Immature natural killer cell (primary cell): ENCODE results near the gene NOC2L. TPM values are rescaled to one million over a fixed set of nuclear protein-coding genes. Genes with fewer than 3 reads are reported as not detected.

ENCODE experiments used
- DNase-seq, 3 donors: peaks; one replicate each; pipeline ENCODE4 v3.0.0; 2022; ENCODE audit warnings: mixed read lengths in 1 of 3
- H3K27ac Mint-ChIP-seq, 6 donors: one replicate each; pipeline ENCODE4 v1.8.0; 2020; ENCODE audit warnings: mixed read lengths in 6 of 6, mild to moderate bottlenecking in 5 of 6, inconsistent platforms in 4 of 6, moderate library complexity in 3 of 6
- H3K27me3 Mint-ChIP-seq, 3 donors: one replicate each; pipeline ENCODE4 v1.8.0; 2020 to 2021; ENCODE audit warnings: low read depth in 3 of 3, mild to moderate bottlenecking in 3 of 3, mixed read lengths in 3 of 3, moderate library complexity in 3 of 3, inconsistent platforms in 1 of 3
- H3K36me3 Mint-ChIP-seq, 3 donors: one replicate each; pipeline ENCODE4 v1.8.0; 2020; ENCODE audit warnings: mixed read lengths in 3 of 3, inconsistent platforms in 2 of 3, mild to moderate bottlenecking in 2 of 3
- H3K4me1 Mint-ChIP-seq, 2 donors: one replicate each; pipeline ENCODE4 v1.8.0; 2020; ENCODE audit warnings: inconsistent platforms in 2 of 2, mild to moderate bottlenecking in 2 of 2, mixed read lengths in 2 of 2, moderate library complexity in 1 of 2
- H3K4me3 Mint-ChIP-seq, 5 donors: one replicate each; pipeline ENCODE4 v1.8.0; 2020; ENCODE audit warnings: mild to moderate bottlenecking in 5 of 5, mixed read lengths in 5 of 5, inconsistent platforms in 3 of 5, moderate library complexity in 3 of 5
- H3K9me3 Mint-ChIP-seq, 6 donors: one replicate each; pipeline ENCODE4 v1.8.0; 2020; ENCODE audit warnings: mild to moderate bottlenecking in 6 of 6, mixed read lengths in 6 of 6, inconsistent platforms in 4 of 6, moderate library complexity in 3 of 6
- polyA plus RNA-seq, 3 donors: library from polyadenylated mRNA; unstranded; fragments of 300-500 nt; fragmentation: Illumina TruSeq; gene quantifications; one replicate each; pipeline ENCODE4 v1.2.3, GENCODE V29; 2021

NOC2L gene
- polyA plus RNA-seq, 3 donors from 2014 or later = 48.2 to 69.8 (median 53.5) TPM

DNA sequence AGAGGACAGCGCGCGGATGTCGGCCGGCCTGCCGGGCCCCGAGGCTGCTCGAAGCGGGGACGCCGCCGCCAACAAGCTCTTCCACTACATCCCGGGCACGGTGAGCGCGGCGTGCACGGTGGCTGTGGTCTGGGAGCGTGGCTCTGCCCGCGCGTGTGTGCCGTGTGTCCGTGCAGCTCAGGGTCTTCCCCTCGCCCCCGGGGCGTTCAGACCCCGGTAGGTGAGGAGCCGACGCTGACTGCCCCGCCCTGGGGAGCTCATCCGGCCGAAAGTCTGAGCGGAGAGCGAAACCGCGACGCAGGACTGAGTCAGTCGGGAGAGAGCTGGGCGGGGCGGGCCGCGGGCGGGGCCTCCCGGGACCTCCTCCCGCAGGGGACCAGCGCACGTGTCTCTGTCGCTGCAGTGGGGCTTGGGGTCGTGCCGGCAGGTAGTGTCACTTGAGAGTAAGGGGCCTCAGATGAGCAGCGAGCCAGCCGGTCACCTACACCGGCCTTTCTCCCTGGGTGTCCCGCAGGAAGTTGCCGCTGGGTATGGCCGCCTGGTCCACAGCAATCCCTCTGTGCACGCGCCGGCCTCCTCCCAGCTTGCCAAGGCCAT lies 7.7 kb upstream of the NOC2L start:
- H3K27ac Mint-ChIP-seq = peak overlapping the region in 1 of 6 donors; percentile 42
- DNase-seq = peak; percentile 59 to 61 (median 60)
- H3K36me3 Mint-ChIP-seq = peaks cover 0 to 3% (median 0%) of the 10 kb centered on the region in 3 donors
- peaks cover 0 to 3% of the 10 kb centered on the region in 2 donors for H3K4me1 Mint-ChIP-seq
- no peaks in the 10 kb centered on the region for H3K9me3 Mint-ChIP-seq
- peaks cover 0 to 2% (median 0%) of the 10 kb centered on the region in 3 donors for H3K27me3 Mint-ChIP-seq
- H3K4me3 Mint-ChIP-seq = peak overlapping the region; percentile 64 to 78 (median 76)

DNA sequence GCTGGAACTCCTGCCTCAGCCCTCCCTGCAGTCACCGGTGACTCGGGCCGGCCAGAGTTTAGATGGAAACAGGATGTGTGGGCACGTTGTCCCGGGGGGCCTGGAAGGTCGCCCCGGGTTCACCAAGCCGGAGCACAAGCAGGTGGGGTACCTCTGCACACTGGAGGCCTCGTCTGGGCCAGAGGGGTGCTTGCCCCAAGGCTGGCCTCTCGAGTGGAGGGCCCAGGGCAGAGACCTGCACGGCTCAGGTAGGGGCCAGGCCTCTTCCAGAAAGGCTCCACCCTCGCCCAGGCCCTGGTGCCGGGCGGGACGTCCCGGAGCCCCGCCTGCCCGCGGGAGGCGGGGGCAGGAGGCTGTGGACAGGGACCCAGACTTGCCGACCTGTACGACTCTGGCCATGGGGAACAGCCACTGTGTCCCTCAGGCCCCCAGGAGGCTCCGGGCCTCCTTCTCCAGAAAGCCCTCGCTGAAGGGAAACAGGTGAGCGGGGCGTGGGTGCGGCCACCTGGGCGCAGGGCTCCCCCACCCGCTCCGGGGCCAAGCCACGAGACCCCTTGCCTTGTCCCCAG lies 7.2 kb upstream of the NOC2L start, which contains the start of gene PLEKHN1:
Gene PLEKHN1, plus strand, starts transcription at position 348 of the 569 bp plus-strand sequence. Its CDS starts 50 bp downstream, at position 398.
- H3K4me3 Mint-ChIP-seq = peak within 1 kb of the TSS; percentile 64 to 78 (median 76)
- no peaks in the 10 kb centered on the region for H3K9me3 Mint-ChIP-seq
- H3K27me3 Mint-ChIP-seq = peaks cover 0 to 2% (median 0%) of the 10 kb centered on the region in 3 donors
- H3K36me3 Mint-ChIP-seq = peaks cover 0 to 3% (median 0%) of the 10 kb centered on the region in 3 donors
- peak in 1 of 3 donors; percentile 18 for DNase-seq
- peak within 1 kb of the TSS in 1 of 6 donors; percentile 42 for H3K27ac Mint-ChIP-seq
- H3K4me1 Mint-ChIP-seq = peaks cover 0 to 4% of the 10 kb centered on the region in 2 donors

DNA sequence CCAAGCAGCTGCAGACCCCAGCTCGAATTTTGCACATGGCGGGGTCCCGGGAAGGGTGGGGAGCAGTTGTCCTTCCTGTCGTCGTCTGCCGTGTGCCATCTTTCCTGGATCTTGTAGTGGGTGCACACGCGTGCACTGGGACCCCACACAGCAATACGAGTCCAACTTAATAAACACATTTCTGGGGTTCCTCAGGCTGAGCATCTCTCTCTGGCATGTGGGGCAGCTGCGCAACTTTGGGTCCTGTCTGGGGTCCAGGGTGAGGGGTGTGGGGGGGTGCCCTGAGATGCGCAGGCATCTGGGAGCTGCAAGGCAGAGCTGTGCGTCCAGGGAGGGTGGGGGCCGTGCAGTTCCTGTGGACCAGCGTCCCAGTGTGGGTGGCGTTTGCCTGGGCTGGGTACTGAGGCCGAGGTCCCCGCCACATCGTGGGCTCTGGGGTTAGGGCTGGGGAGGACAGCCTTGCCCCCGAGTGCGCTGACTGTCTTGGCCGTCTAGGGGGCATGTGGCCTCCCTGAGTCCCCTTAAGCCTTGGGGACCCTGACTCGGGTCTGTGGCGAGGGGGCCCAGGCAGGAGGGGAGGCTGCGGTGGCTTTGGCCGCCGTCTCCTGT lies 6.6 kb upstream of the NOC2L start:
- DNase-seq = no peak
- no peaks in the 10 kb centered on the region for H3K9me3 Mint-ChIP-seq
- peak overlapping the region in 2 of 5 donors; percentile 15 to 33 for H3K4me3 Mint-ChIP-seq
- peaks cover 0 to 4% of the 10 kb centered on the region in 2 donors for H3K4me1 Mint-ChIP-seq
- peaks cover 0 to 2% (median 0%) of the 10 kb centered on the region in 3 donors for H3K27me3 Mint-ChIP-seq
- H3K36me3 Mint-ChIP-seq = peaks cover 0 to 3% (median 0%) of the 10 kb centered on the region in 3 donors
- H3K27ac Mint-ChIP-seq = no peak overlapping the region

DNA sequence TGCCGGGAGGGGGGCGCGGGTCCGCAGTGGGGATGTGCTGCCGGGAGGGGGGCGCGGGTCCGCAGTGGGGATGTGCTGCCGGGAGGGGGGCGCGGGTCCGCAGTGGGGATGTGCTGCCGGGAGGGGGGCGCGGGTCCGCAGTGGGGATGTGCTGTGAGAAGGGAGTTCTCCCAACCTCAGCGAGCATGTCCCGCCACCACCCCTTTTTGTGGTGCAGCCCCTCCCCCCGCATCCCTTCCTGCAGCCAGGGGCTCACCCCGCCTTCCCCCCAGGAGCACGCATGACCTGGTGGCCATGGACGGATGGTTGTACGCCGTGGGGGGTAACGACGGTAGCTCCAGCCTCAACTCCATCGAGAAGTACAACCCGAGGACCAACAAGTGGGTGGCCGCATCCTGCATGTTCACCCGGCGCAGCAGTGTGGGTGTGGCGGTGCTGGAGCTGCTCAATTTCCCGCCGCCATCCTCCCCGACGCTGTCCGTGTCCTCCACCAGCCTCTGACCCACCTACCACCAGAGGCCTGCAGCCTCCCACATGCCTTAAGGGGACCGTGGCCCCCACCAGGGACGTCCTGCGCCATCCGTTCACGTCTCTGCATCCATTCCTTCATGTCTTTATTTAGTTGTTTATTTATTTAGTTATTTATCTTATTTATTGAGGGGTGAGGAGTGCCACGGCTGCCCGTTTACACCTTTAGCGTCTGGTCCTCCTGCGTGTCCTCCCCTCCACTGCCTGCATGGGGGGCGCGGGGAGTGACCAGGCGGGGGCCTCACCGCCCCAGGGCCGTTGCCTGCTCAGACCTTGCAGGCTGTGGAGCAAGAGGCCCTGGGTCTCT lies 5.9 kb upstream of the NOC2L start:
- Mint-ChIP-seq H3K4me3 (peak overlapping the region in 4 of 5 donors; percentile 13 to 73 (median 50)), H3K4me1 (peaks cover 0 to 9% of the 10 kb centered on the region in 2 donors), H3K27me3 (peaks cover 0 to 2% (median 0%) of the 10 kb centered on the region in 3 donors), H3K36me3 (peaks cover 0 to 3% (median 0%) of the 10 kb centered on the region in 3 donors), H3K27ac (no peak overlapping the region), H3K9me3 (no peaks in the 10 kb centered on the region)
- DNase-seq = no peak

DNA sequence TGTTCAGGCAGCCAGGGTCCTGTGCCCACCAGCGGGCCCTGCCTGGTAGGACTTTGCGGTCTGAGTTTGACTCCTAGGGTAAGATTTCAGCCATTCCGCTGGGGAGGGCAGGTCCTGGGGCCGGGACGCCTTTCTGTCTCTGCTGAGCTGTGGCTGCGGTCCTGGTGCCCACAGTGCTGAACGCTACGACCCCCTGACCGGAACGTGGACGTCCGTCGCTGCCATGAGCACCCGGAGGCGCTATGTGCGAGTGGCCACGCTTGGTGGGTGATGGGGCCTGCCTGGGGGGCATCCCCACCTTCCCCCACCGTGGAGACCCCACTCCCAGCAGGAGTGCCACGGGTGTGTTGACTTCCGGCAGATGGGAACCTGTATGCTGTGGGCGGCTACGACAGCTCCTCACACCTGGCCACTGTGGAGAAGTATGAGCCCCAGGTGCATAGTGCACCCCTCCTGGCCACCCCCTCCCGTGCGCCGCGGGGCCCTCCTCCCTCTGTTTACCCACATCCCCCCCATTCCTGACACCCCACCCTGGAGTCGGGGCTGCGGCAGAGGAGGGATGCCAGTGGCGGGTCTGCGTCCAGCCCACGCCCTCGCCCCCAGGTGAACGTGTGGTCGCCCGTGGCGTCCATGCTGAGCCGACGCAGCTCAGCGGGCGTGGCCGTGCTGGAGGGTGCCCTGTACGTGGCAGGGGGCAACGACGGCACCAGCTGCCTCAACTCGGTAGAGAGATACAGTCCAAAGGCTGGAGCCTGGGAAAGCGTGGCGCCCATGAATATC lies 4.9 kb upstream of the NOC2L start:
- H3K4me3 Mint-ChIP-seq = no peak overlapping the region
- no peaks in the 10 kb centered on the region for H3K9me3 Mint-ChIP-seq
- peaks cover 1 to 10% of the 10 kb centered on the region in 2 donors for H3K4me1 Mint-ChIP-seq
- no peak overlapping the region for H3K27ac Mint-ChIP-seq
- H3K36me3 Mint-ChIP-seq = peaks cover 0 to 3% (median 0%) of the 10 kb centered on the region in 3 donors
- DNase-seq = no peak
- H3K27me3 Mint-ChIP-seq = peaks cover 2 to 4% (median 3%) of the 10 kb centered on the region in 3 donors

DNA sequence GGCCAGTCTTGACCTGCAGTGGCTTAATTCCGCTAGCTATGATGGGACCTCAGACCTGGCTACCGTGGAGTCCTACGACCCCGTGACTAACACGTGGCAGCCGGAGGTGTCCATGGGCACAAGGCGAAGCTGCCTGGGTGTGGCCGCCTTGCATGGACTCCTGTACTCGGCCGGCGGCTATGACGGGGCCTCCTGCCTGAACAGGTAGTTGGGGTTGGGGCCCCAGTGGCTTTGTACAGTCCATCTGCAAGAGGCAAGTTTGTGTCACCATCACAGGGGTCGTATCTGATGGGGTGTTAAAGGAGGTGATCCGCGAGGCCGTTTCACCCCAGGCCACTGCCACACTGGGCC lies 4.2 kb upstream of the NOC2L start:
- Mint-ChIP-seq H3K36me3 (peaks cover 0 to 3% (median 0%) of the 10 kb centered on the region in 3 donors), H3K27ac (no peak overlapping the region), H3K27me3 (peaks cover 4 to 9% (median 8%) of the 10 kb centered on the region in 3 donors), H3K4me3 (no peak overlapping the region), H3K9me3 (no peaks in the 10 kb centered on the region), H3K4me1 (peaks cover 8 to 15% of the 10 kb centered on the region in 2 donors)
- no peak for DNase-seq

DNA sequence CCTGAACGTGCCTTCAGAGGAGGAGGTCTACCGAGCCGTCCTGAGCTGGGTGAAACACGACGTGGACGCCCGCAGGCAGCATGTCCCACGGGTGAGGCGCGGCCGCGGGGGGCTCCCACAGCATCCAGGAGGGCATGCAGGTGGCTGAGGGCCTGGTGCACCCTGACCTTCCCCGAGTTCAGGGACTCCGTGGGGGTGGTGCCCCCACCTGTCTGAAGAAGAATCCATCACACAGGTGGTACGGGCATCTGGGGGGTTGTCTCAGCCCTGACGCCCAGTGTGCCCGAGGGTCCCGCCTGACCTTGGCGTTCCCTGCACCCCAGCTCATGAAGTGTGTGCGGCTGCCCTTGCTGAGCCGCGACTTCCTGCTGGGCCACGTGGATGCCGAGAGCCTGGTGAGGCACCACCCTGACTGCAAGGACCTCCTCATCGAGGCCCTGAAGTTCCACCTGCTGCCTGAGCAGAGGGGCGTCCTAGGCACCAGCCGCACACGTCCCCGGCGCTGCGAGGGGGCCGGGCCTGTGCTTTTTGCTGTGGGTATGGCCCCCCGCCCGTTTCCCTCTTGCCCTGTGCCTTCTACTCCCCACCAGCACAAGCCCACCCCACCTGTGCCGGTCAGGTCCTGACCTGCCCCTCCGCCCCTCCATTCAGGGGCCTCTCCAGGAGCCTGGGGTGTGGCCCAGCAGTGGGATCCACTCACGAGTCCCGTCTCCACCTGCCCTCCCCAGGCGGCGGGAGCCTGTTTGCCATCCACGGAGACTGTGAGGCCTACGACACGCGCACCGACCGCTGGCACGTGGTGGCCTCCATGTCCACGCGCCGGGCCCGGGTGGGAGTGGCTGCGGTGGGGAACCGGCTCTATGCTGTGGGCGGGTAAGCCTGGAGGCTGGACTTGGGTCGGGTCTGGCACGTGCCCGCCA lies 3.6 kb upstream of the NOC2L start:
- no peak overlapping the region for H3K27ac Mint-ChIP-seq
- H3K4me1 Mint-ChIP-seq = peaks cover 13 to 20% of the 10 kb centered on the region in 2 donors
- peak overlapping the region; percentile 35 to 68 (median 63) for H3K4me3 Mint-ChIP-seq

DNA sequence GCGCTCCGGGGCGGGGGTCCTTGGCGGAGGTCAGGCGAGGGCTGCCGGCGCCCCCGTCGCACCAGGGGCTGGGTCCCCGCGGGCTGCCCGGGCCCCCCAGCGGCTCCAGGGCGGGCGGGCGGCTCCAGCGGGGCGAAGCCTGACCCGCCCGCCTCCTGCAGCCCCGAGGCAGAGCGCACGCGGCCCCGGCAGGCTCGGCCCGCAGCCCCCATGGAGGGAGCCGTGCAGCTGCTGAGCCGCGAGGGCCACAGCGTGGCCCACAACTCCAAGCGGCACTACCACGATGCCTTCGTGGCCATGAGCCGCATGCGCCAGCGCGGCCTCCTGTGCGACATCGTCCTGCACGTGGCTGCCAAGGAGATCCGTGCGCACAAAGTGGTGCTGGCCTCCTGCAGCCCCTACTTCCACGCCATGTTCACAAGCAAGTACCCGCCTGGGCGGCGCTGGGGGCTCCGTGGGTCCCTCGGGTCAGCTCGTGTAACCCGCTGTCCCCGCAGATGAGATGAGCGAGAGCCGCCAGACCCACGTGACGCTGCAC lies 2.1 kb upstream of the NOC2L start:
- DNase-seq = no peak
- peak overlapping the region in 3 of 5 donors; percentile 50 to 68 (median 66) for H3K4me3 Mint-ChIP-seq
- no peak overlapping the region for H3K27ac Mint-ChIP-seq
- peaks cover 22 to 25% of the 10 kb centered on the region in 2 donors for H3K4me1 Mint-ChIP-seq
- no peaks in the 10 kb centered on the region for H3K9me3 Mint-ChIP-seq
- H3K27me3 Mint-ChIP-seq = peaks cover 4 to 12% (median 6%) of the 10 kb centered on the region in 3 donors
- H3K36me3 Mint-ChIP-seq = peaks cover 0 to 3% (median 0%) of the 10 kb centered on the region in 3 donors

More for the DNA sequence above, 3.6 kb upstream of the NOC2L start:
- DNase-seq = no peak
- Mint-ChIP-seq H3K36me3 (peaks cover 0 to 3% (median 0%) of the 10 kb centered on the region in 3 donors), H3K9me3 (no peaks in the 10 kb centered on the region), H3K27me3 (peaks cover 4 to 9% (median 8%) of the 10 kb centered on the region in 3 donors)

DNA sequence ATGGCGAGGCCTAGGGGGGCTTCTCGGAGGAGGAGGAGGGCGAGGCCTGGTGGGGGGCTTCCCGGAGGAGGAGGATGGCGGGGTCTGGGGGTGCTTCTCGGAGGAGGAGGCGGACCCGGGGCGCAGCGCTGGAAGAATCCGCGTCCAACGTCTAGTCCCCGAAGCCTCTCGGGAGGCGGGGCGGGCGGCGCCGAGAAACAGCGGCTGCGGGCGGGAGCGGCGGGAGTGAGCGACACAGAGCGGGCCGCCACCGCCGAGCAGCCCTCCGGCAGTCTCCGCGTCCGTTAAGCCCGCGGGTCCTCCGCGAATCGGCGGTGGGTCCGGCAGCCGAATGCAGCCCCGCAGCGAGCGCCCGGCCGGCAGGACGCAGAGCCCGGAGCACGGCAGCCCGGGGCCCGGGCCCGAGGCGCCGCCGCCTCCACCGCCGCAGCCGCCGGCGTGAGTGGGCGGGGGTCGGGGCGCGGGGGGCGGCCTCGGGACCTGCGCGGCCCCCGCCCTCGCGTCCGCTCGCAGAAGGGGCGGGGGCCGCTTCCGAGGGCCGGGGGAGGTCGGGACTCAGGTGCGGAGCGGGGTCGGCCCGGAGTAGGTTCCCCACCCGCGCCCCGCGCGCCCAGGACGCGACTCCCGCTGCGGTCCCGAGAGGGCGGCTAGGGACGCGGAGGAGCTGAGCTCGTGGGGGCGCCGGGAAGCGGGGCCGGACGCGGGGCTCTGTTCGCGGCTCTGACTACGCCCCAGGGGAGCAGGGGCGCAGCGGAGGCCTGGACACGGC lies 1.5 kb upstream of the NOC2L start, which contains the start of gene KLHL17:
Gene KLHL17, plus strand, starts transcription at position 222 of the 769 bp plus-strand sequence. Its CDS starts 110 bp downstream, at position 332.
- H3K36me3 Mint-ChIP-seq = peaks cover 0 to 3% (median under 1%) of the 10 kb centered on the region in 3 donors
- H3K27ac Mint-ChIP-seq = peak within 1 kb of the TSS in 3 of 6 donors; percentile 69 to 80 (median 78)
- no peaks in the 10 kb centered on the region for H3K9me3 Mint-ChIP-seq
- peaks cover 23 to 25% of the 10 kb centered on the region in 2 donors for H3K4me1 Mint-ChIP-seq
- peak; percentile 69 to 71 (median 71) for DNase-seq
- peak within 1 kb of the TSS; percentile 74 to 95 (median 91) for H3K4me3 Mint-ChIP-seq
- H3K27me3 Mint-ChIP-seq = peaks cover 4 to 12% (median 6%) of the 10 kb centered on the region in 3 donors

DNA sequence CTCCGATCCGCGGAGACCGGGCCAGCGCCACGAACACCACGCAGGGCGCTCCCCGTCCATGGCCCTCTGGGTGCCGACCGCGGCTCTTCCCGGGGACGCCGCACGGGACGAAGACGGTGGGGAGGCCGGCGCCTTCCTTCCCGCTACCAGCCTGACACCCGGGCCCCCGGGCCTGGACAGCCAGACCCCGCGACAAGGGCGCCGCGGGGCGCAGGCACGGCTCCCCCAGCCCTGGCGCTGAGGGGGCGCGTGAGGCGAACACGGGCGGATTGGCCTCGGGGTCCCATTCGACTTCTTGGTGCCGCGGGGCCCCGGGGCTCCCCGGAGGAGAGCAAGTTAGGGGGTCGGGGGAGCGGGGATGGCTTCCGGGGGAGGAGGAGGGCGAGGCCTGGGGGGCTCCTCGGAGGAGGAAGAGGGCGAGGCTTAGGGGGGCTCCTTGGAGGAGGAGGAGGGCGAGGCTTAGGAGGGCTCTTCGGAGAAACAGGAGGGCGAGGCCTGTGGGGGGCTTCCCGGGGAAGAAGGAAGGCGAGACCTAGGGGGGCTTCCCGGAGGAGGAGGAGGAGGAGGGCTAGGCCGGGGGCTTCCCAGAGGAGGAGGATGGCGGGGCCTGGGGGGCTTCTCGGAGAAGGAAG lies 791 bp upstream of the NOC2L start:
- no peak for DNase-seq
- H3K4me1 Mint-ChIP-seq = peaks cover 25 to 28% of the 10 kb centered on the region in 2 donors
- peaks cover 5 to 7% (median 6%) of the 10 kb centered on the region in 3 donors for H3K36me3 Mint-ChIP-seq
- no peaks in the 10 kb centered on the region for H3K9me3 Mint-ChIP-seq
- H3K27me3 Mint-ChIP-seq = peaks cover 4 to 12% (median 6%) of the 10 kb centered on the region in 3 donors
- peak overlapping the region in 2 of 6 donors; percentile 78 to 80 for H3K27ac Mint-ChIP-seq
- H3K4me3 Mint-ChIP-seq = peak overlapping the region; percentile 74 to 95 (median 91)
